ENCODE data around the gene CDK6. TPM values are rescaled to one million over a fixed set of nuclear protein-coding genes. Genes with fewer than 3 reads are reported as not detected.

CDK6 gene
- total RNA-seq, 1 experiment from 2014 or later, result 38.7 TPM

DNA sequence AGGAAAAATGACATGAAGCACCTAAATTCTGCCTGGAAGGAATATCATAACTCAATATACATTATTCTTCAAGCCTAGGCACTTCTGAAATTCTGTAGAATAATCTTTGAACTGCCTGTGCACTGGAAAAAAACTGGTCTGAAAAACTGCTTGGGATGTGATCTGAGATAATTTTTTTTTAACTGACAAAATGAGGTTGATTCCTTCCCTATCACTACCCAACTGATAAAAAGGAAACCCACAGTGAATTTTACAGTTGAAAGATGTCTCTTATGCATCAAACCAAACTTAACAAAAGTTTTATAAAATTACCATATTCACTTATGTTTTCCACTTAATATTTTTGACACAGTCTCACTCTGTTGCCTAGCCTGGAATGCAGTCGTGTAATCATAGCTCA is 179.0 kb downstream of the CDK6 start:
- Histone ChIP-seq H3K27me3 (ENCODE audit: low read length) (no peaks in the 10 kb centered on the region), H3K4me2 (ENCODE audit: low read length) (no peak overlapping the region), H3K27ac (ENCODE audit: low read length) (no peak overlapping the region), H2AFZ (ENCODE audit: low read length) (no peak overlapping the region), H3K4me3 (ENCODE audit: low read length) (no peak overlapping the region), H3K9me3 (ENCODE audit: low read length) (no peaks in the 10 kb centered on the region), H3K36me3 (ENCODE audit: low read depth, low read length) (no peaks in the 10 kb centered on the region), H3K9ac (ENCODE audit: low read length) (no peak overlapping the region), H3K4me1 (ENCODE audit: insufficient read depth, low read length) (no peaks in the 10 kb centered on the region), H4K20me1 (ENCODE audit: low read length) (no peaks in the 10 kb centered on the region), H3F3A (ENCODE audit: low read length, unreplicated experiment) (no peaks in the 10 kb centered on the region), H3K79me2 (ENCODE audit: low read length) (no peaks in the 10 kb centered on the region), H3K9me2 (replicated peaks; ENCODE audit: low read length) (no peaks in the 10 kb centered on the region)
- intact Hi-C loops (cut with micrococcal nuclease), result no loop called here
- POLR2A ChIA-PET (ENCODE audit: unreplicated experiment), result no interaction called here
- ATAC-seq (no peak), DNase-seq (no peak)
- BruUV-seq (replicated peaks), result no TSS peak
- CTCF ChIA-PET, result no interaction called here
- TF ChIP-seq EZH2phosphoT487 (IDR thresholded peaks at IDR 0.05; ENCODE audit: borderline replicate concordance, low read length), result no peak
- no peak for TF ChIP-seq EZH2 (IDR thresholded peaks at IDR 0.05; ENCODE audit: low read length, unreplicated experiment)
- TF ChIP-seq, protein P1, sequence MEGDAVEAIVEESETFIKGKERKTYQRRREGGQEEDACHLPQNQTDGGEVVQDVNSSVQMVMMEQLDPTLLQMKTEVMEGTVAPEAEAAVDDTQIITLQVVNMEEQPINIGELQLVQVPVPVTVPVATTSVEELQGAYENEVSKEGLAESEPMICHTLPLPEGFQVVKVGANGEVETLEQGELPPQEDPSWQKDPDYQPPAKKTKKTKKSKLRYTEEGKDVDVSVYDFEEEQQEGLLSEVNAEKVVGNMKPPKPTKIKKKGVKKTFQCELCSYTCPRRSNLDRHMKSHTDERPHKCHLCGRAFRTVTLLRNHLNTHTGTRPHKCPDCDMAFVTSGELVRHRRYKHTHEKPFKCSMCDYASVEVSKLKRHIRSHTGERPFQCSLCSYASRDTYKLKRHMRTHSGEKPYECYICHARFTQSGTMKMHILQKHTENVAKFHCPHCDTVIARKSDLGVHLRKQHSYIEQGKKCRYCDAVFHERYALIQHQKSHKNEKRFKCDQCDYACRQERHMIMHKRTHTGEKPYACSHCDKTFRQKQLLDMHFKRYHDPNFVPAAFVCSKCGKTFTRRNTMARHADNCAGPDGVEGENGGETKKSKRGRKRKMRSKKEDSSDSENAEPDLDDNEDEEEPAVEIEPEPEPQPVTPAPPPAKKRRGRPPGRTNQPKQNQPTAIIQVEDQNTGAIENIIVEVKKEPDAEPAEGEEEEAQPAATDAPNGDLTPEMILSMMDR (conservative IDR thresholded peaks at IDR 0.05; ENCODE audit: low read depth, low read length), result no peak

DNA sequence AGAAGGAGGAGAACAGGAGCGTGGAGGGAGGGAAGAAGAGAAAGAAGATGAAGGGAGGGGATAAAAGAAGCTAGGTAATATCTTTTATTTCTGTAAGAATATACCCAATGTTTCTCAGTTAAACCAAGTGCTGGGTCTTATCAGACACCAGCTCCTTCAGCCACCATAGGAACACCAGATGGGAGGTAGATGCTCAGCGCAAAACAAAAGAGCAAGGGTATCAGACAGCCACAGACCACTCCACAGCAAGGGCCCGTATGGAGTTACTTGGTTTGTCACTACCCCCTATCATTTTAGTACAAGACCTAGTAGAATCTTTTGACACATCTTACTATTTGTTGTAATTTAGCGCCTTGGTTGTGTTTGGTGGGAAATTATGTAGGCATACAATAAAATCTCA is 180.3 kb downstream of the CDK6 start:
- no peaks in the 10 kb centered on the region for H3K36me3 ChIP-seq (ENCODE audit: low read depth, low read length)
- no peak for DNase-seq
- no peak overlapping the region for H3K9ac ChIP-seq (ENCODE audit: low read length)
- no peak overlapping the region for H3K4me3 ChIP-seq (ENCODE audit: low read length)
- no peaks in the 10 kb centered on the region for H3K4me1 ChIP-seq (ENCODE audit: insufficient read depth, low read length)
- no peaks in the 10 kb centered on the region for H3K79me2 ChIP-seq (ENCODE audit: low read length)
- H3K27ac ChIP-seq (ENCODE audit: low read length), result no peak overlapping the region
- POLR2A ChIA-PET (ENCODE audit: unreplicated experiment), result no interaction called here
- no peak for ATAC-seq
- no peak overlapping the region for H3K4me2 ChIP-seq (ENCODE audit: low read length)
- H3K9me3 ChIP-seq (ENCODE audit: low read length), result no peaks in the 10 kb centered on the region
- no peak for TF ChIP-seq EZH2 (IDR thresholded peaks at IDR 0.05; ENCODE audit: low read length, unreplicated experiment)
- TF ChIP-seq, protein P1 (conservative IDR thresholded peaks at IDR 0.05; ENCODE audit: low read depth, low read length), result no peak
- TF ChIP-seq EZH2phosphoT487 (IDR thresholded peaks at IDR 0.05; ENCODE audit: borderline replicate concordance, low read length), result no peak
- intact Hi-C loops (cut with micrococcal nuclease), result no loop called here
- no peaks in the 10 kb centered on the region for H3K9me2 ChIP-seq (replicated peaks; ENCODE audit: low read length)
- no peak overlapping the region for H2AFZ ChIP-seq (ENCODE audit: low read length)
- no peaks in the 10 kb centered on the region for H3F3A ChIP-seq (ENCODE audit: low read length, unreplicated experiment)
- no TSS peak for BruUV-seq (replicated peaks)
- no peaks in the 10 kb centered on the region for H4K20me1 ChIP-seq (ENCODE audit: low read length)
- CTCF ChIA-PET, result no interaction called here
- no peaks in the 10 kb centered on the region for H3K27me3 ChIP-seq (ENCODE audit: low read length)

DNA sequence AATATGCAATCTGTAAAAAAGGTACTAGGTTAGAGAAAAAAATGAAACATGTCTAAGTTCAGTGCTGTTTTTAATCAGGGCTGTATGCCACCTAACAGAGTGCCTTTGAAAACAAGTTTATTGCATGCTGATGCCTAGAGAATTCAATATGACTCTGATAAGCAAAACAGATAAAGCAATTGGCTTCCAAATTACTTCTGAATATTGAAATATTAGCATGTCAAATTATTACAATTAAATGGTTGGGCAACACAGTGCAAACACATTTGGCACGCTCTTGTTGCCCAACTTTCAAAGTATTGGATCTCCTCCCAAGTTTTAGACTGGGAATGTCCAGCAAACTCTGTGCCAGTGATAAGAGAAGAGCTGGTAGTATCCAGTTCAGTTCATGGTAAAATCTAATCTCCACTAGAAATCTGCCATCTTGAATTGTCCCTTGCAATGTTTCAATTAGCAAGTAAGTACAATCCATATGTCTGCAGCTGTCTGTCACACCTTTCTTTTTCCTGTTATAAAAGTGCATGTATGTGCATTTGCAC is 181.0 kb downstream of the CDK6 start:
- Histone ChIP-seq H3K9me2 (replicated peaks; ENCODE audit: low read length) (no peaks in the 10 kb centered on the region), H3K4me2 (ENCODE audit: low read length) (no peak overlapping the region), H3K36me3 (ENCODE audit: low read depth, low read length) (no peaks in the 10 kb centered on the region), H3K4me3 (ENCODE audit: low read length) (no peak overlapping the region), H3F3A (ENCODE audit: low read length, unreplicated experiment) (no peaks in the 10 kb centered on the region), H3K27me3 (ENCODE audit: low read length) (no peaks in the 10 kb centered on the region), H3K27ac (ENCODE audit: low read length) (no peak overlapping the region), H3K4me1 (ENCODE audit: insufficient read depth, low read length) (no peaks in the 10 kb centered on the region), H4K20me1 (ENCODE audit: low read length) (no peaks in the 10 kb centered on the region), H3K79me2 (ENCODE audit: low read length) (no peaks in the 10 kb centered on the region), H3K9me3 (ENCODE audit: low read length) (no peaks in the 10 kb centered on the region), H3K9ac (ENCODE audit: low read length) (no peak overlapping the region), H2AFZ (ENCODE audit: low read length) (no peak overlapping the region)
- TF ChIP-seq EZH2 (IDR thresholded peaks at IDR 0.05; ENCODE audit: low read length, unreplicated experiment), result no peak
- TF ChIP-seq EZH2phosphoT487 (IDR thresholded peaks at IDR 0.05; ENCODE audit: borderline replicate concordance, low read length), result no peak
- TF ChIP-seq, protein P1 (conservative IDR thresholded peaks at IDR 0.05; ENCODE audit: low read depth, low read length), result no peak
- intact Hi-C loops (cut with micrococcal nuclease), result no loop called here
- BruUV-seq (replicated peaks), result no TSS peak
- ATAC-seq (no peak), DNase-seq (no peak)
- CTCF ChIA-PET, result no interaction called here
- POLR2A ChIA-PET (ENCODE audit: unreplicated experiment), result no interaction called here
